Left ventricle myocardium inferior (tissue), 1 donor: ENCODE data around the gene CPLANE1. TPM values are rescaled to one million over a fixed set of nuclear protein-coding genes. Genes with fewer than 3 reads are reported as not detected.

ENCODE experiments used
- DNase-seq: peaks from one replicate; pipeline ENCODE4 v3.0.0-alpha.2; 2020
- H3K27ac ChIP-seq: fragments of 200-600 bp; replicated peaks from 2 replicates; pipeline ENCODE4 v1.8.0; 2021
- H3K27me3 ChIP-seq: fragments of 200-600 bp; 2 replicates; pipeline ENCODE4 v1.8.0; 2021; ENCODE audit warnings: low read depth
- H3K36me3 ChIP-seq: fragments of 200-600 bp; 2 replicates; pipeline ENCODE4 v1.8.0; 2021
- H3K4me1 ChIP-seq: fragments of 200-600 bp; 2 replicates; pipeline ENCODE4 v1.8.0; 2021
- H3K4me3 ChIP-seq: fragments of 200-600 bp; 2 replicates; pipeline ENCODE4 v1.8.0; 2021; ENCODE audit warnings: mild to moderate bottlenecking, moderate library complexity
- H3K9me3 ChIP-seq: fragments of 200-600 bp; replicated peaks from 2 replicates; pipeline ENCODE4 v1.8.0; 2021
- CTCF ChIP-seq: fragments of 200-600 bp; IDR thresholded peaks from 2 replicates; pipeline ENCODE4 v1.8.0; 2021; ENCODE audit warnings: antibody characterized with exemption, mild to moderate bottlenecking, borderline replicate concordance
- intact Hi-C: fragments of 100-400 bp; cut with micrococcal nuclease; formaldehyde crosslinking; loops from one replicate; pipeline ENCODE4 v1.11.0; 2022
- total RNA-seq: library from RNA; stranded (reverse); fragmentation: NEBNext Ultra II Directional; extraction: Animal tissue kit (Norgen Biotek cat#: 25700); gene quantifications from one replicate; pipeline ENCODE4 v1.2.1, GENCODE V29; 2021
- donor health status: DM: no; HTN: yes; CAD: no; lungs with severe emphysema.

CPLANE1 gene
- total RNA-seq, 1 donor from 2014 or later, result 8.3 TPM

GRCh38 chr5:37190592-37190991, 58.6 kb downstream of the CPLANE1 start:
- intact Hi-C loops, result no loop called here
- no peak overlapping the region for H3K27ac ChIP-seq
- TF ChIP-seq CTCF, result no peak
- DNase-seq, result no peak
- H3K9me3 ChIP-seq, result no peaks in the 10 kb centered on the region
- H3K4me3 ChIP-seq, result no peak overlapping the region
- H3K27me3 ChIP-seq, result no peaks in the 10 kb centered on the region
- H3K36me3 ChIP-seq, result peaks cover 95% of the 10 kb centered on the region
- H3K4me1 ChIP-seq, result no peaks in the 10 kb centered on the region

- Histone ChIP-seq H3K9me3 (no peaks in the 10 kb centered on the region), H3K4me3 (no peak overlapping the region), H3K36me3 (peaks cover 94% of the 10 kb centered on the region), H3K27ac (no peak overlapping the region), H3K27me3 (no peaks in the 10 kb centered on the region), H3K4me1 (no peaks in the 10 kb centered on the region)
- no peak for DNase-seq
- intact Hi-C loops, result no loop called here
- TF ChIP-seq CTCF, result no peak
These were observed 59.8 kb downstream of the CPLANE1 start for GRCh38 chr5:37189355-37189754.

GRCh38 chr5:37187465-37187977, 61.7 kb downstream of the CPLANE1 start:
- TF ChIP-seq CTCF, result no peak
- H3K27ac ChIP-seq, result no peak overlapping the region
- peaks cover 94% of the 10 kb centered on the region for H3K36me3 ChIP-seq
- no peak for DNase-seq
- no peak overlapping the region for H3K4me3 ChIP-seq
- no peaks in the 10 kb centered on the region for H3K27me3 ChIP-seq
- intact Hi-C loops, result no loop called here
- H3K9me3 ChIP-seq, result no peaks in the 10 kb centered on the region
- H3K4me1 ChIP-seq, result no peaks in the 10 kb centered on the region

GRCh38 chr5:37184748-37185364, 64.3 kb downstream of the CPLANE1 start:
- intact Hi-C loops, result no loop called here
- TF ChIP-seq CTCF, result no peak
- Histone ChIP-seq H3K4me1 (no peaks in the 10 kb centered on the region), H3K36me3 (peaks cover 82% of the 10 kb centered on the region), H3K27me3 (no peaks in the 10 kb centered on the region), H3K4me3 (no peak overlapping the region), H3K9me3 (no peaks in the 10 kb centered on the region), H3K27ac (no peak overlapping the region)
- DNase-seq, result no peak

GRCh38 chr5:37182667-37183066, 66.5 kb downstream of the CPLANE1 start:
- Histone ChIP-seq H3K27ac (no peak overlapping the region), H3K9me3 (no peaks in the 10 kb centered on the region), H3K4me1 (no peaks in the 10 kb centered on the region), H3K36me3 (peaks cover 86% of the 10 kb centered on the region), H3K27me3 (no peaks in the 10 kb centered on the region), H3K4me3 (no peak overlapping the region)
- no peak for DNase-seq
- intact Hi-C loops, result no loop called here
- no peak for TF ChIP-seq CTCF
